Vagina (tissue), 2 donors: Measurements from ENCODE around the gene ANKS1B. TPM values are rescaled to one million over a fixed set of nuclear protein-coding genes. Genes with fewer than 3 reads are reported as not detected.

Experiments
- DNase-seq, 2 donors: peaks; one replicate each; pipeline ENCODE4 v3.0.0-alpha.2; 2017; ENCODE audit errors: extremely low spot score in 2 of 2
- H3K27ac ChIP-seq: fragments of 200-600 bp; sonication (generic); one replicate; pipeline ENCODE4 v1.5.1; 2019
- H3K27me3 ChIP-seq: fragments of 200-600 bp; sonication (generic); one replicate; pipeline ENCODE4 v1.5.1; 2019
- H3K36me3 ChIP-seq, 2 donors: fragments of 200-600 bp; sonication (generic); one replicate each; pipeline ENCODE4 v1.5.1; 2017 to 2019
- H3K4me1 ChIP-seq: fragments of 200-600 bp; sonication (generic); one replicate; pipeline ENCODE4 v1.5.1; 2019
- H3K4me3 ChIP-seq, 2 donors: fragments of 200-600 bp; sonication (generic); 1 replicate in 1 of 2; 2 replicates in 1 of 2; pipeline ENCODE4 v1.5.1; 2016 to 2019
- H3K9me3 ChIP-seq: fragments of 200-600 bp; sonication (generic); one replicate; pipeline ENCODE4 v1.5.1; 2019
- CTCF ChIP-seq, 3 experiments: fragments of 450-650 bp in 2 of 3; fragments of 200-600 bp in 1 of 3; sonication (generic) in 1 of 3; IDR thresholded peaks; one replicate each; pipeline ENCODE4 v1.5.1; 2017 to 2019; ENCODE audit warnings: antibody characterized with exemption in 3 of 3, mild to moderate bottlenecking in 2 of 3, moderate library complexity in 2 of 3
- POLR2A ChIP-seq, 2 donors: fragments of 450-650 bp; IDR thresholded peaks; one replicate each; pipeline ENCODE4 v1.6.1; 2017; ENCODE audit warnings: antibody characterized with exemption in 2 of 2, mild to moderate bottlenecking in 2 of 2, moderate library complexity in 2 of 2
- POLR2AphosphoS5 ChIP-seq, 2 donors: sonication (generic); formaldehyde crosslinking; IDR thresholded peaks; one replicate each; pipeline ENCODE4 v1.9.0; 2017; ENCODE audit warnings: antibody characterized with exemption in 2 of 2, mild to moderate bottlenecking in 2 of 2, low read depth in 1 of 2; ENCODE audit not compliant: insufficient read depth in 1 of 2
- intact Hi-C: fragments of 100-400 bp; cut with DNase I; formaldehyde crosslinking; loops from one replicate; pipeline ENCODE4 v1.15.1; 2023
- total RNA-seq: library from RNA; depleted of rRNA; stranded (reverse); fragments of >200 nt; gene quantifications from one replicate; pipeline ENCODE4 v1.2.3, GENCODE V29; 2016

Gene ANKS1B
- total RNA-seq, 1 donor from 2014 or later: 11.5 TPM

- H3K36me3 ChIP-seq: no peaks in the 10 kb centered on the region
- no peak overlapping the region for H3K27ac ChIP-seq
- no peaks in the 10 kb centered on the region for H3K27me3 ChIP-seq
- no peak overlapping the region for H3K4me3 ChIP-seq
- intact Hi-C loops: no loop called here
- H3K4me1 ChIP-seq: no peaks in the 10 kb centered on the region
- TF ChIP-seq POLR2AphosphoS5 (IDR thresholded peaks at IDR 0.05; ENCODE audit: insufficient read depth in 1 of 2, low read depth in 1 of 2) (no peak), POLR2A (IDR thresholded peaks at IDR 0.05) (no peak), CTCF (IDR thresholded peaks at IDR 0.05) (no peak)
- no peaks in the 10 kb centered on the region for H3K9me3 ChIP-seq
- DNase-seq: no peak
Observed at GRCh38 chr12:99200711-99201384, 783.9 kb downstream of the ANKS1B start.

- H3K36me3 ChIP-seq: no peaks in the 10 kb centered on the region
- no peaks in the 10 kb centered on the region for H3K4me1 ChIP-seq
- no peaks in the 10 kb centered on the region for H3K9me3 ChIP-seq
- TF ChIP-seq POLR2A (IDR thresholded peaks at IDR 0.05): no peak
- no peak for TF ChIP-seq CTCF (IDR thresholded peaks at IDR 0.05)
- TF ChIP-seq POLR2AphosphoS5 (IDR thresholded peaks at IDR 0.05; ENCODE audit: insufficient read depth in 1 of 2, low read depth in 1 of 2): no peak
- DNase-seq: no peak
- intact Hi-C loops: no loop called here
- H3K27ac ChIP-seq: no peak overlapping the region
- no peaks in the 10 kb centered on the region for H3K27me3 ChIP-seq
- no peak overlapping the region for H3K4me3 ChIP-seq
Observed at GRCh38 chr12:99195474-99195873, 789.3 kb downstream of the ANKS1B start.

- Histone ChIP-seq H3K36me3 (no peaks in the 10 kb centered on the region), H3K27me3 (no peaks in the 10 kb centered on the region), H3K4me1 (no peaks in the 10 kb centered on the region), H3K4me3 (no peak overlapping the region), H3K9me3 (no peaks in the 10 kb centered on the region), H3K27ac (no peak overlapping the region)
- intact Hi-C loops: no loop called here
- TF ChIP-seq POLR2AphosphoS5 (IDR thresholded peaks at IDR 0.05; ENCODE audit: insufficient read depth in 1 of 2, low read depth in 1 of 2): no peak
- no peak for TF ChIP-seq CTCF (IDR thresholded peaks at IDR 0.05)
- no peak for TF ChIP-seq POLR2A (IDR thresholded peaks at IDR 0.05)
- no peak for DNase-seq
Observed at GRCh38 chr12:99192489-99192888, 792.2 kb downstream of the ANKS1B start.

- no peak overlapping the region for H3K27ac ChIP-seq
- DNase-seq: no peak
- H3K36me3 ChIP-seq: no peaks in the 10 kb centered on the region
- H3K9me3 ChIP-seq: no peaks in the 10 kb centered on the region
- H3K27me3 ChIP-seq: no peaks in the 10 kb centered on the region
- intact Hi-C loops: no loop called here
- TF ChIP-seq CTCF (IDR thresholded peaks at IDR 0.05) (no peak), POLR2AphosphoS5 (IDR thresholded peaks at IDR 0.05; ENCODE audit: insufficient read depth in 1 of 2, low read depth in 1 of 2) (no peak), POLR2A (IDR thresholded peaks at IDR 0.05) (no peak)
- H3K4me3 ChIP-seq: no peak overlapping the region
- H3K4me1 ChIP-seq: no peaks in the 10 kb centered on the region
Observed at GRCh38 chr12:99176871-99177270, 807.9 kb downstream of the ANKS1B start.

GRCh38 chr12:99170461-99170860 is 814.3 kb downstream of the ANKS1B start:
- Histone ChIP-seq H3K9me3 (no peaks in the 10 kb centered on the region), H3K27ac (no peak overlapping the region), H3K27me3 (no peaks in the 10 kb centered on the region), H3K4me1 (no peaks in the 10 kb centered on the region), H3K36me3 (no peaks in the 10 kb centered on the region), H3K4me3 (no peak overlapping the region)
- intact Hi-C loops: no loop called here
- TF ChIP-seq POLR2AphosphoS5 (IDR thresholded peaks at IDR 0.05; ENCODE audit: insufficient read depth in 1 of 2, low read depth in 1 of 2) (no peak), POLR2A (IDR thresholded peaks at IDR 0.05) (no peak), CTCF (IDR thresholded peaks at IDR 0.05) (no peak)
- no peak for DNase-seq
